ENCODE measurements around the gene IMPG1.

IMPG1 gene

DNA sequence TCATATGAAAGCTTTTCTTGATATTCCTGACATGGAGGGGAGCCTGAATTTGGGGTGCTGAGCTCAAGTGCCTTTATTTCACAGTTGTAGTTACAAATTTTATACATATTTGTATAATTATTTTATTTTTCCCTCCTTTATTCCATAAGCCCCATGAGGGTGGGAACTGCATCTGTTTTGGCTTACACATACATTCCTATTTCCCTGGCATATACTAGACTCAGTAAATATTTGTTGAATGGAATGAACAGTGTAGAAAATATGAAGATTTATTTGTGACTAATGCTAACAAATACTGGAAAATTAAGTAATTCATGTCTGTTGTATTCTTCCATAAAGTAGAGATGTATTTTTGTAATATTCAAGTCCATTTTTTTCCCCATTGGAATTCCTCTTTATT is 196.3 kb downstream of the IMPG1 start:
- Histone ChIP-seq H3K27me3 (no peaks in the 10 kb centered on the region), H3K4me1 (ENCODE audit: control insufficient read depth in 1 of 2, insufficient read depth in 1 of 2, low read depth in 1 of 2, low read length in 1 of 2) (no peaks in the 10 kb centered on the region), H3K4me3 (ENCODE audit: low read depth in 1 of 2, low read length in 1 of 2) (no peak overlapping the region), H3K27ac (no peak overlapping the region), H3K36me3 (no peaks in the 10 kb centered on the region), H3K9me3 (no peaks in the 10 kb centered on the region)
- TF ChIP-seq, protein P1, sequence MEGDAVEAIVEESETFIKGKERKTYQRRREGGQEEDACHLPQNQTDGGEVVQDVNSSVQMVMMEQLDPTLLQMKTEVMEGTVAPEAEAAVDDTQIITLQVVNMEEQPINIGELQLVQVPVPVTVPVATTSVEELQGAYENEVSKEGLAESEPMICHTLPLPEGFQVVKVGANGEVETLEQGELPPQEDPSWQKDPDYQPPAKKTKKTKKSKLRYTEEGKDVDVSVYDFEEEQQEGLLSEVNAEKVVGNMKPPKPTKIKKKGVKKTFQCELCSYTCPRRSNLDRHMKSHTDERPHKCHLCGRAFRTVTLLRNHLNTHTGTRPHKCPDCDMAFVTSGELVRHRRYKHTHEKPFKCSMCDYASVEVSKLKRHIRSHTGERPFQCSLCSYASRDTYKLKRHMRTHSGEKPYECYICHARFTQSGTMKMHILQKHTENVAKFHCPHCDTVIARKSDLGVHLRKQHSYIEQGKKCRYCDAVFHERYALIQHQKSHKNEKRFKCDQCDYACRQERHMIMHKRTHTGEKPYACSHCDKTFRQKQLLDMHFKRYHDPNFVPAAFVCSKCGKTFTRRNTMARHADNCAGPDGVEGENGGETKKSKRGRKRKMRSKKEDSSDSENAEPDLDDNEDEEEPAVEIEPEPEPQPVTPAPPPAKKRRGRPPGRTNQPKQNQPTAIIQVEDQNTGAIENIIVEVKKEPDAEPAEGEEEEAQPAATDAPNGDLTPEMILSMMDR (IDR thresholded peaks at IDR 0.05) = no peak

- H3K36me3 ChIP-seq = no peaks in the 10 kb centered on the region
- no peak overlapping the region for H3K4me3 ChIP-seq (ENCODE audit: low read depth in 1 of 2, low read length in 1 of 2)
- no peak overlapping the region for H3K27ac ChIP-seq
- TF ChIP-seq, protein P1 (IDR thresholded peaks at IDR 0.05) = no peak
- H3K9me3 ChIP-seq = no peaks in the 10 kb centered on the region
- no peaks in the 10 kb centered on the region for H3K27me3 ChIP-seq
- H3K4me1 ChIP-seq (ENCODE audit: control insufficient read depth in 1 of 2, insufficient read depth in 1 of 2, low read depth in 1 of 2, low read length in 1 of 2) = no peaks in the 10 kb centered on the region
These were observed 198.2 kb downstream of the IMPG1 start for GRCh38 chr6:75874224-75874623.

Measured in neutrophil (primary cell).